ENCODE results near the gene RASGRF1.
"Not testable (repeated sequence)": the region's sequence is repeated elsewhere in the genome, so short reads cannot be mapped to it uniquely, and the experiment has no call there.

The RASGRF1 gene

GRCh38 chr15:79016527-79017170 is 73.9 kb downstream of the RASGRF1 start:
- in situ Hi-C loops (cut with MboI; ENCODE audit: low sequenced_read_pairs), result no loop called here

- in situ Hi-C loops (cut with MboI; ENCODE audit: low sequenced_read_pairs), result no loop called here
Measured at GRCh38 chr15:79015416-79015815, 75.2 kb downstream of the RASGRF1 start.

- in situ Hi-C loops (cut with MboI; ENCODE audit: low sequenced_read_pairs), result no loop called here
Measured at GRCh38 chr15:79010278-79010677, 80.3 kb downstream of the RASGRF1 start.

GRCh38 chr15:79009379-79009778 is 81.2 kb downstream of the RASGRF1 start:
- in situ Hi-C loops (cut with MboI; ENCODE audit: low sequenced_read_pairs), result no loop called here

- in situ Hi-C loops (cut with MboI; ENCODE audit: low sequenced_read_pairs), result no loop called here
Measured at GRCh38 chr15:79008659-79009058, 81.9 kb downstream of the RASGRF1 start.

- in situ Hi-C loops (cut with MboI; ENCODE audit: low sequenced_read_pairs), result no loop called here
Measured at GRCh38 chr15:79007066-79007465, 83.5 kb downstream of the RASGRF1 start.

GRCh38 chr15:79006071-79006470 is 84.5 kb downstream of the RASGRF1 start:
- in situ Hi-C loops (cut with MboI; ENCODE audit: low sequenced_read_pairs), result no loop called here

- in situ Hi-C loops (cut with MboI; ENCODE audit: low sequenced_read_pairs), result no loop called here
Measured at GRCh38 chr15:79004336-79004735, 86.2 kb downstream of the RASGRF1 start.

- in situ Hi-C loops (cut with MboI; ENCODE audit: low sequenced_read_pairs), result no loop called here
Measured at GRCh38 chr15:79003896-79004295, 86.7 kb downstream of the RASGRF1 start.

GRCh38 chr15:79003301-79003700 is 87.3 kb downstream of the RASGRF1 start:
- in situ Hi-C loops (cut with MboI; ENCODE audit: low sequenced_read_pairs), result no loop called here

GRCh38 chr15:79002581-79002980 is 88.0 kb downstream of the RASGRF1 start:
- in situ Hi-C loops (cut with MboI; ENCODE audit: low sequenced_read_pairs), result no loop called here

- in situ Hi-C loops (cut with MboI; ENCODE audit: low sequenced_read_pairs), result no loop called here
Measured at GRCh38 chr15:78999636-79000035, 90.9 kb downstream of the RASGRF1 start.

GRCh38 chr15:78998526-78998925 is 92.1 kb downstream of the RASGRF1 start:
- in situ Hi-C loops (cut with MboI; ENCODE audit: low sequenced_read_pairs), result no loop called here

- in situ Hi-C loops (cut with MboI; ENCODE audit: low sequenced_read_pairs), result no loop called here
Measured at GRCh38 chr15:78997981-78998499, 92.5 kb downstream of the RASGRF1 start.

- in situ Hi-C loops (cut with MboI; ENCODE audit: low sequenced_read_pairs), result no loop called here
Measured at GRCh38 chr15:78996894-78997275, 93.7 kb downstream of the RASGRF1 start.

- in situ Hi-C loops (cut with MboI; ENCODE audit: low sequenced_read_pairs), result no loop called here
Measured at GRCh38 chr15:78995921-78996893, 94.4 kb downstream of the RASGRF1 start.

- in situ Hi-C loops (cut with MboI; ENCODE audit: low sequenced_read_pairs), result not testable (repeated sequence)
Measured at GRCh38 chr15:78995161-78995560, 95.4 kb downstream of the RASGRF1 start.

- in situ Hi-C loops (cut with MboI; ENCODE audit: low sequenced_read_pairs), result no loop called here
Measured at GRCh38 chr15:78993931-78994530, 96.5 kb downstream of the RASGRF1 start.

- in situ Hi-C loops (cut with MboI; ENCODE audit: low sequenced_read_pairs), result no loop called here
Measured at GRCh38 chr15:78993257-78993930, 97.2 kb downstream of the RASGRF1 start.

GRCh38 chr15:78992416-78993256 is 97.9 kb downstream of the RASGRF1 start:
- in situ Hi-C loops (cut with MboI; ENCODE audit: low sequenced_read_pairs), result no loop called here
